ENCODE results near the gene LCE1E.

DNA sequence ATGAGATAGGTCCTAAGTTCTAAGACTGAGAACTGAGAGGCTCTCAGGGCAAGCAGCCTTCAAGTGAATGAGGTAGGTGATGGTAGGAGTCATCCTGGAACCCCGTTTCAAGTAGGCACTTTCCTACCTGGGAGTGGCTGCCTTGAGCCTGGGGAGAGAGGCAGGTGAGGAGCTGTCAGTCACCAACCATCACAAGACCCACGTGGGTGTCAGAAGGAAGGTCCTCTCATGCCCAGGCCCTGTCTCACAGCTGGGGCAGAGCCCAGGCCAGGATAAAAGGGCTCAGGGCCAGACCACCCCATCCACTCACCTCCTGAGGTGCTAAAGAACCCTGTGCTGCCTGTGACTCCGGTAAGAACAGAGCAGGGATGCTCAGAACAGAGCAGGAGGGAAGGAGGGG lies 10.4 kb downstream of the LCE1E start, which contains the start of gene LCE1D:
- TF ChIP-seq EP300 (IDR thresholded peaks at IDR 0.05) (no peak), MAFK (IDR thresholded peaks at IDR 0.05; ENCODE audit: partially characterized antibody) (no peak), REST (IDR thresholded peaks at IDR 0.05) (no peak), RAD21 (conservative IDR thresholded peaks at IDR 0.05 in 1 of 2, IDR thresholded peaks at IDR 0.05 in 1 of 2) (no peak), RARB (CRISPR knock-in tag; IDR thresholded peaks at IDR 0.05) (no peak), HOXA7 (CRISPR knock-in tag; IDR thresholded peaks at IDR 0.05) (no peak), BCL3 (IDR thresholded peaks at IDR 0.05) (no peak), CEBPB (IDR thresholded peaks at IDR 0.05) (no peak), ZFP36 (IDR thresholded peaks at IDR 0.05; ENCODE audit: borderline replicate concordance, partially characterized antibody) (no peak), POLR2A (IDR thresholded peaks at IDR 0.05; ENCODE audit: low read length) (no peak), BHLHE40 (IDR thresholded peaks at IDR 0.05; ENCODE audit: low read depth, low read length) (no peak), KDM1A (IDR thresholded peaks at IDR 0.05; ENCODE audit: low read depth) (no peak)
- TF ChIP-seq, protein P1, sequence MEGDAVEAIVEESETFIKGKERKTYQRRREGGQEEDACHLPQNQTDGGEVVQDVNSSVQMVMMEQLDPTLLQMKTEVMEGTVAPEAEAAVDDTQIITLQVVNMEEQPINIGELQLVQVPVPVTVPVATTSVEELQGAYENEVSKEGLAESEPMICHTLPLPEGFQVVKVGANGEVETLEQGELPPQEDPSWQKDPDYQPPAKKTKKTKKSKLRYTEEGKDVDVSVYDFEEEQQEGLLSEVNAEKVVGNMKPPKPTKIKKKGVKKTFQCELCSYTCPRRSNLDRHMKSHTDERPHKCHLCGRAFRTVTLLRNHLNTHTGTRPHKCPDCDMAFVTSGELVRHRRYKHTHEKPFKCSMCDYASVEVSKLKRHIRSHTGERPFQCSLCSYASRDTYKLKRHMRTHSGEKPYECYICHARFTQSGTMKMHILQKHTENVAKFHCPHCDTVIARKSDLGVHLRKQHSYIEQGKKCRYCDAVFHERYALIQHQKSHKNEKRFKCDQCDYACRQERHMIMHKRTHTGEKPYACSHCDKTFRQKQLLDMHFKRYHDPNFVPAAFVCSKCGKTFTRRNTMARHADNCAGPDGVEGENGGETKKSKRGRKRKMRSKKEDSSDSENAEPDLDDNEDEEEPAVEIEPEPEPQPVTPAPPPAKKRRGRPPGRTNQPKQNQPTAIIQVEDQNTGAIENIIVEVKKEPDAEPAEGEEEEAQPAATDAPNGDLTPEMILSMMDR (IDR thresholded peaks at IDR 0.05), result no peak
